SKM-1 (cell line): ENCODE results near the gene SEPTIN14.
"Not testable (repeated sequence)": the region's sequence is repeated elsewhere in the genome, so short reads cannot be mapped to it uniquely, and the experiment has no call there.

Experiments used
- DNase-seq: peaks from one replicate; lab custom pipeline; 2025; ENCODE audit not compliant: unreplicated experiment; lab: John Stamatoyannopoulos, UW

SEPTIN14 gene

DNA sequence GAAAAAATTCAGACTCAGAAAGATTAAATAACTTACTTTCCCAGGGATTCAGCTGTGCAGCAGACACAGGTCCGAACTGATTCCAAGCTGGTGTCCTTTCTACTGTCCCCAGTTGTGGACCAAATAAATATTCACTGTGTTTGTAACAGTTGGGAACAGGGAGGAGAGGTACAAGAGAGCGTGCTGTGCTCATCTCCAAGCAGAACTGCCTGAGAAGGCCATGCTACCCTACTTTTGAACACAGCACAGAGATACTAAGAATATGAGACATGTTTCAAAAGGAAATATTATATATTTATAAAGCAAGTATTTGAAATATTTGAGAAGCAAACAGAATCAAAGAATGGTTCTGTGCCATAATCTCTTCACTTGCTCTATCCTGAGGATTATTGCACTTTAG is at the start of gene SEPTIN14:
Gene SEPTIN14 (minus strand): TSS at position 101 of the 400 bp plus-strand sequence. CDS start 756 bp downstream, outside the sequence.
- DNase-seq = not testable (repeated sequence)

GRCh38 chr7:55903985-55904759 is 41.6 kb upstream of the SEPTIN14 start:
- no peak for DNase-seq

GRCh38 chr7:55901059-55901458 is 38.5 kb upstream of the SEPTIN14 start:
- DNase-seq = not testable (repeated sequence)

GRCh38 chr7:55898287-55898686 is 35.7 kb upstream of the SEPTIN14 start:
- no peak for DNase-seq

DNA sequence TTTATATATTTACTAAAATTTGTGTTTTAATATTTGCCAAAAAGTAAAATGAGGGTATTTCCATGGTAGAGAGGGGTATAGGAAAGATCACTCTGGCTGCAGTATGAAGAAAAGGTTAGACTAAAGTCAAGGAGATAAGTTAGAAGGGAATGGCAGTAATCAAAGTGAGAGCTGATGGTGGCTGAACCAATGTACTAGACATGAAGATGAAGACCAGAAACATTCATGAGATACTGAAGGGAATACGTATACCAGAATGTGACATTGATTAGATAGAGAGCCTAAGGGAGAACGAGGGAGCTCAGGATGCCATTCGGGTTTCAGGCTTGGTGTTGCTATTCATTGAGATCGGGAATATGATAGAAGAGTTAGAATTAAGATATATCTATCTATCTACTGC is 32.5 kb upstream of the SEPTIN14 start:
- DNase-seq = no peak

DNA sequence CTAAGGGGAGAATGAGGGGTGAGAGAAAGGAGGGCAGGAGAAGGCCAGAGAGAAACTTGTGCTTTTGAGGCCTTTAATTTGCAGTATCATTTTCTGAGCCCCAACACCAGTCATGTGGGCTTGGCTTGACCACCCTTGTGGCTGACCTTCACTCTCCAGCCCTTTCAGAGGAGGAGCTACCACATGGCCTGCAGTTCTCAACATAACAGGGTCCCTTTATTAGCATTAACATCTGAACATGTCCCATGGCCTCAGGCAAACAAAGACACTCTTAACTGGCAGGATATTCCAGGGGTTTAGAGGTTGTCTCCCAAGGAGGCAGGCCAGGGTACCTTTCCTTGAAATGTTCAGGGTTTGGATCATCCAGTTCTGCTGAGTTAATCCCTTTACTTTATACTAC is 31.4 kb upstream of the SEPTIN14 start:
- no peak for DNase-seq

DNA sequence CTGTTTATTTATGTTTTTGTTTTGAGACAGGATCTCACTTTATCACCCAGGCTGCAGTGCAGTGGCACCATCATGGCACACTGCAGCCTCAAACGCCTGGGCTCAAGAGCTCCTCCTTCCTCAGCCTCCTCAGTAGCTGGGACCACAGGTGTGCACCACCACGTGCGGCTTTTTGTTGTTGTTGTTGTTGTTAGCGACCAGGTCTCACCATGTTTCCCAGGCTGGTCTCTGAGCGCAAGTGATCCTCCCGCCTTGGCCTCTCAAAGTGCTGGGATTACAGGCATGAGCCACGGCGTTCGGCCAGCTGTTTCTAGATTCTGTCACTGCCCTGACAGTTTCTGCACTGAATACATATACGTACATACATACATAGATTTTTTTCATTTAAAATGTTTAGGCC is 25.8 kb upstream of the SEPTIN14 start:
- DNase-seq = not testable (repeated sequence)

DNA sequence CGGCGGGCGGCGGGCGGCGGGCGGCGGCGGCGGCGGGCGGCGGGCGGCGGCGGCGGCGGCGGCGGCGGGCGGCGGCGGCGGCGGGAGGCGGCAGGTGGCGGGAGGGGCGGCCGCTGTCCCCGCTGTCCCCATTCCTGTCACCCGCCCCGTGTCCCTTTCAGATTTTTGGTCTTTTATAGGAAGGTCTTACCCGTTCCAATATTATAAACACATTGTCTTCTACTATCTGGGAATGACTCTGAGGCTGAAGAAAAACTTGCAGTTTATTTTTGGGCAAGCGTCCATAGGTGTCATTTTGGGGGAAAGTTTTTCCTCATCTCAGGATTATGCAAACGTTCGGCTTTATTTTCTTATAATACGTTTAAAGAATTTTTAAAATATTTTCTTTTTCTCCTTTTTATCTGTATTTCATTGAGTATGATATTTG is 25.3 kb upstream of the SEPTIN14 start:
- no peak for DNase-seq

DNA sequence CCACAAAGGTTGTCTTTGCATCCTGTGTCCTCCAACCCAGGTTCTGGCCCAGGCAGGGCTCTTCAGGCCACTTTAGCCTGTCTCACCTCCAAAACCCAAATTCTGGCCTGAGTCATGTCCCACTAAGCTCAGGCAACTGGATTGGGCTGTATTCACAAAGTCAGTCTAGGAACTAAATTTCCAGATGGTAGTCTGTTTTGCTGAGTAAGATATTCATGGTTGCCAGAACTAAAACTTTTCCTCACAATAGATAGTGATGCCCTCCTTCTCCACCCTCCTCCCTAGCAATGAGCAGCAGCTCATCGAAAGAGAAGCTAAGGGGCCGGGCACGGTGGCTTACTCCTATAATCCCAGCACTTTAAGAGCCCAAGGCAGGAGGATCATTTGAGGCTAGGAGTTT is 21.8 kb upstream of the SEPTIN14 start:
- no peak for DNase-seq

- DNase-seq = no peak
Measured at GRCh38 chr7:55878691-55879090, 16.1 kb upstream of the SEPTIN14 start.

GRCh38 chr7:55877308-55877707 is 14.8 kb upstream of the SEPTIN14 start:
- DNase-seq = no peak

GRCh38 chr7:55873765-55874164 is 11.2 kb upstream of the SEPTIN14 start:
- DNase-seq = no peak

DNA sequence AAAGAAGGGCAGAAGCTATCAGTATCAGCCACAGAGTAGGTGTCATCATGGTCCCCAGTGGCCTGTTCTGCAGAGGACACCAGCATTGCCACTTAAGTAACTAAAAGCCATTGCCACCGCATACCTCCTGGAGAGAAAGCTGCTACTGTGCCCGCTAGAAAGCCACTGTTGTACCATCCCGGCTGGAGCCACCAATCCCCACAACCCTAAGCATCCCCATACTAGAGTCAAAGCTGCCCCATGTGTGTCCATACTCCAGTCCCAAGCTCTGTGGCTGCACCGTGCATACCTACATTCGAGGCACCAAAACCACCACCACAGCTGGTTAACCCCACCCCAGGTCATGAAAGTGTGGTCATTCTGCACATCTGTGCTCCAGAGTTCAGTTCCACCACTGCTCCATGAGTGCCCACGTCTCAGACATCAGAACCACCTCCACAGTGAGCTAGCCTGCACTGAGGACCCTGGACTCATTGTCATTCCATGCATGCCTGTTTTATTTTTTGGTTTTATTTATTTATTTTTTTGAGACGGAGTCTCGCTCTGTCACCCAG is 9.5 kb upstream of the SEPTIN14 start:
- no peak for DNase-seq

- not testable (repeated sequence) for DNase-seq
Measured at GRCh38 chr7:55868989-55869388, 6.4 kb upstream of the SEPTIN14 start.

DNA sequence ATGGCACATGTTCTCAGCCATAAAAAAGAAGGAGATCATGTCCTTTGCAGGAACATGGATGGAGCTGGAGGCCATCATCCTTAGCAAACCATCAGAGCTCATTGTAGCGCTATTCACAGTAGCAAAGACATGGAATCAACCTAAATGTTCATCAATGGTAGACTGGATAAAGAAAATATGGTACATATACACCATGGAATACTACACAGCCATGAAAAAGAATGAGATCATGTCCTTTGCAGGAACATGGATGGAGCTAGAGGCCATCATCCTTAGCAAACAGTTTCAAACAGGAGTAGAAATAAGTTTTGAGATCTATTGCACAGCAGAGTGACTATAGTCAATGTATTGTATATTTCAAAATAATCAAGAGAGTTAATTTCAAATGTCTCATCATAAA is 17.4 kb downstream of the SEPTIN14 start:
- DNase-seq = not testable (repeated sequence)

- no peak for DNase-seq
Measured at GRCh38 chr7:55838595-55838994, 24.0 kb downstream of the SEPTIN14 start.

DNA sequence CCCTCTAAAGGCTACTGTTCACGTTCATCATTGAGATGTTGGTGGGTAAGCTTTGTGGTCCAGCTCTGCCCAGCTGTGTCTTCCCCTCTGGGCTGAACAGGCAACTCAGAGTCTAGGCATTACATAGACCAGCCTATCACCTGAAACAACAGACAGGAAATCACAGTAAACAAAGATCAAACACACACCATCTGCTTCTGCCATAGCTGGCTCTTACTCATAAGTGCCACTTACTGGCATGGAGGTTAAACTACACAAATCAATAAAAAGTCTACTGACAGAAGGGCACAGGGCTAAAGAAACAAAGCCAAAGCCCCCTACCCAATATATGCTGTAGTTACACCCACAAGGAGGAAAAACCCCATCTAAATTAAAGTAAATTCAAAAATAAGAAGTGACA is 35.0 kb downstream of the SEPTIN14 start:
- DNase-seq = no peak

DNA sequence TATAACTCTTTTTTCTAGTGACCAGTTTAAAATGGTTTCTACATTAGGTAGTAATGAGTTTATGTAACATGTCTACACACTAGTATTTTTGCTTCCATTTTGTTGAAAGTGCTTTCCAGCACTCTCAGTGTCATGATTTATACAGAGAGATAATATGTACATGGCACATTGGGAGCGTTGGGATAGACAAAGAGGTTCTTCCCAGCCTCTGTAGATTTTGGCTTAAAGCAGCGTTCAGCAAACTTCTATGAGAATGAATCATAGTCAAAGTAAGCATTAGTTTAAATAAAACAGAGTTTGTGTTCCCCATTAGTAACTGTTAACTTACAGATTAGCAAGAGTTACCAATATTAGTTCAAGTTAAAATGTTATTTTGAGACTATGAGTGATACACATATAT is 43.9 kb downstream of the SEPTIN14 start:
- DNase-seq = no peak

DNA sequence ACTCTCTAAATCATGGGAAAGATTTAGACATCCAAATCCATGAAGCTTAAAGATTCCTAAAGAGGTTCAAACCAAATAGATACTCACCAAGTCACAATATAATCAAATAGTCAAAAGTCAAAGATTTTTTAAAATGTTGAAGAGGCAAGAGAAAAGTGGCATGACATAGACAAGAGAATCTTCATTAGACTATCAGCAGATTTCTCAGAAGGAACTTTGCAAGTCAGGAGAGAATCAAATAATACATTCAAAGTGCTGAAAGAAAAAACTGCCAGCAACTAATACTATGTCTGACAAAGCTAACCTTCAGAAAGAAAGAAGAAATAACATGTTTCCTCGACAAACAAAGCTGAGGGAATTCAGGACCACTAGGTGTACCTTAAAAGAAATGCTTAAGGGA is 65.3 kb downstream of the SEPTIN14 start:
- not testable (repeated sequence) for DNase-seq

DNA sequence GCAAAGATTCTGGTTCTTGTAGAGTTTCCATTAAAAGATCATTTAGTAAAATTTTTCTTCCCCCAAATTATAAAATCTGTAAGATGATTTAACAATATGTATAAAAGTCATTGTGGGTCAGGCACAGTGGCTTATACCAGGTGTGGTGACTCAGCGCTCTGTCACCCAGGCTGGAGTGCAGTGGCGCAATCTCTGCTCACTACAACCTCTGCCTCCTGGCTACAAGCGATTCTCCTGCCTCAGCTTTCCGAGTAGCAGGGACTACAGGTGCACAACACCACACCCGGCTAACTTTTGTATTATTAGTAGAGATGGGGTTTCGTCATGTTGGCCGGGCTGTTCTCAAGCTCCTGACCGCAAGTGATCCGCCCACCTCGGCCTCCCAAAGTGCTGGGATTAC is 68.0 kb downstream of the SEPTIN14 start:
- no peak for DNase-seq

GRCh38 chr7:55792048-55792447 is 70.5 kb downstream of the SEPTIN14 start:
- DNase-seq = no peak

DNA sequence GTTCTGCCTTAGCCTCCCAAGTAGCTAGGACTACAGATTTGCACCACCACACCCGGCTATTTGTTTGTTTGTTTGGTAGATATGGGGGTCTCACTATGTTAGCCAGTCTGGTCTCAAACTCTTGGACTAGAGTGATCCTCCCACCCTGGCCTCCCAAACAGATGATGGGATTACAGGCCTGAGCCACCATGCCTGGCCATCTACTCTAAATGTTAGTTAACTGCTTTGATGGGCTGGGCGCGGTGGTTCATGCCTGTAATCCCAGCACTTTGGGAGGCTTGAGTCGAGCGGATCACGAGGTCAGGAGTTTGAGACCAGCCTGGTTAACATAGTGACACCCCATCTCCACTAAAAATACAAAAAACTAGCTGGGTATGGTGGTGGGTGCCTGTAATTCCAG is 74.8 kb downstream of the SEPTIN14 start:
- DNase-seq = no peak

DNA sequence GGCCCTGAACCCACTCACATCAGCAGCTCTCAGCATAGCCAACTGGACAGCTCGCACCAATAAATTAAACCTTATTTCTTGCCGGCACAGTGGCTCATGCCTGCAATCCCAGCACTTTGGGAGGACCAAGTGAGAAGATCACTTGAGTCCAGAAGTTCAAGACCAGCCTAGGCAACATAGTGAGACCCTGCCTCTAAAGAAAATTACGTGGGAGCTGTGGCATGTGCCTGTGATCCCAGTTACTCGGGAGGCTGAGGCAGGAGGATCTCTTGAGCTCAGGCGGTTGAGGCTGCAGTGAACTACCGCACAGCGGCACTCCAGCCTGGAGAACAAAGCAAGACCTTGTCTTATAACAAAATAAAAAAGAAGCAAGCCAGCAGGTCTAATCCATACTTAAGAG is 75.7 kb downstream of the SEPTIN14 start:
- DNase-seq = no peak
